Upper lobe of left lung (tissue), 4 donors: Measurements from ENCODE around the gene MME.

ENCODE experiments used
- CTCF ChIP-seq, 6 experiments: fragments of 450-650 bp in 4 of 6; fragments of 200-600 bp in 2 of 6; sonication (generic) in 2 of 6; IDR thresholded peaks; one replicate each; pipeline ENCODE4 v1.5.1; 2016 to 2019; ENCODE audit warnings: antibody characterized with exemption in 6 of 6
- POLR2AphosphoS5 ChIP-seq, 2 donors: sonication (generic); formaldehyde crosslinking; IDR thresholded peaks; one replicate each; pipeline ENCODE4 v1.5.1; 2017; ENCODE audit warnings: antibody characterized with exemption in 2 of 2

GRCh38 chr3:155070316-155070715, 9.8 kb upstream of the MME start:
- TF ChIP-seq CTCF (IDR thresholded peaks at IDR 0.05) = no peak
- no peak for TF ChIP-seq POLR2AphosphoS5 (IDR thresholded peaks at IDR 0.05)
